A204.1 (cell line): ENCODE measurements around the gene SPO11.
"Not testable (repeated sequence)": the region's sequence is repeated elsewhere in the genome, so short reads cannot be mapped to it uniquely, and the experiment has no call there.

Source experiments
- FAIRE-seq: peaks from 2 replicates; lab custom pipeline; 2012; peaks lifted over from hg19 to GRCh38; lab: Jason Lieb, UNC

The SPO11 gene

GRCh38 chr20:57341663-57342062, 12.1 kb downstream of the SPO11 start:
- FAIRE-seq: no peak

GRCh38 chr20:57342829-57343228, 13.2 kb downstream of the SPO11 start:
- FAIRE-seq: no peak

- peak; percentile 93 for FAIRE-seq
These were observed 16.9 kb downstream of the SPO11 start for GRCh38 chr20:57346477-57346876.

- no peak for FAIRE-seq
These were observed 17.8 kb downstream of the SPO11 start for GRCh38 chr20:57347393-57347792.

- not testable (repeated sequence) for FAIRE-seq
These were observed 18.8 kb downstream of the SPO11 start for GRCh38 chr20:57348200-57348921.

GRCh38 chr20:57348922-57349574, 19.4 kb downstream of the SPO11 start:
- FAIRE-seq: not testable (repeated sequence)

- FAIRE-seq: no peak
These were observed 20.6 kb downstream of the SPO11 start for GRCh38 chr20:57350081-57350710.

- FAIRE-seq: not testable (repeated sequence)
These were observed 21.1 kb downstream of the SPO11 start for GRCh38 chr20:57350726-57351041.

- peak; percentile 55 for FAIRE-seq
These were observed 21.6 kb downstream of the SPO11 start, which contains the start of gene RAE1 for GRCh38 chr20:57351042-57351783. Gene RAE1 (plus strand): TSS chr20:57351255. CDS start chr20:57354039, 2,784 bp downstream.

- no peak for FAIRE-seq
These were observed 22.7 kb downstream of the SPO11 start for GRCh38 chr20:57352305-57352704.

- FAIRE-seq: no peak
These were observed 23.7 kb downstream of the SPO11 start for GRCh38 chr20:57353351-57353750.

GRCh38 chr20:57361517-57361916, 31.9 kb downstream of the SPO11 start:
- no peak for FAIRE-seq

- FAIRE-seq: no peak
These were observed 34.8 kb downstream of the SPO11 start for GRCh38 chr20:57364451-57364850.

GRCh38 chr20:57369596-57369995, 40.0 kb downstream of the SPO11 start:
- FAIRE-seq: no peak

- FAIRE-seq: no peak
These were observed 40.7 kb downstream of the SPO11 start for GRCh38 chr20:57370316-57370715.

GRCh38 chr20:57371363-57371762, 41.8 kb downstream of the SPO11 start:
- no peak for FAIRE-seq

- FAIRE-seq: no peak
These were observed 42.6 kb downstream of the SPO11 start for GRCh38 chr20:57372157-57372556.

GRCh38 chr20:57372581-57373350, 43.2 kb downstream of the SPO11 start:
- no peak for FAIRE-seq

- FAIRE-seq: no peak
These were observed 44.8 kb downstream of the SPO11 start for GRCh38 chr20:57374343-57374930.

GRCh38 chr20:57374931-57375651, 45.5 kb downstream of the SPO11 start:
- no peak for FAIRE-seq
